Measurements from ENCODE around the gene KRT8.

KRT8 gene

DNA sequence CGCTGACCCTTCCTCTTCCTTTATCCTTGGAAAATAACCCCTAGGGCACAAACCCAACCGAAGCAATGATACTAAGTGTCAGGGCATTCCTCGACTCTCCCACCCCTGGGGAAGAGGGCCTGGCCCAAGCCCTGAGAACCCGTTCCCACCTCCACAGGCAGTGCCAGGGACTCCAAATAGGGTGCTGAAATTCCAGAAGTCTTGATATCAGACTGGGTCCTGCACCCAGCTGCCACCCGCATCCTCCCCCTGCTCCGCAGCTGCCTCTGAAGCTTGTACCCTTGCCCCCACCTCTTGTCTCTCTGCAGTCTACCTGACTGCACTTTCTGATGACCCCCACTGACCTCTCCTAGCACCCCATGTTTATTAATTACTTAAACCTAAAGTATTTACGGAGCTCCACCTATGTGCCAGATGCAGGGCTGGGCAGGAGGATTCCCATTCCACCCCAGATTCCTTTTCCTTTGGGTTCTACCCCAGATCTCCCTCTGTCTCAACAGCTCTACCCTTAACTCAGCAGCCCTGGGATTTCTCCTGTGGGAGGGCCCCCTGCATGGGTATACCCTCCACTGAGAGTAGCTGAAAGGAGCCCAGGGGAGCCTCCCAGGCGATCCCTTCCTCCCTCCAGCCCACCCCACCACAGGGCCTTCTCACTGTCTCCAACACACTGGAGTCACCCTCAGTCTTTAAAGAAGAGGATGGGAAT, 40.0 kb upstream of the KRT8 start:
- no peak overlapping the region for H3K4me3 ChIP-seq (ENCODE audit: low read depth, low read length)
- no peak for DNase-seq (ENCODE audit: low read depth)
- TF ChIP-seq, protein P1, sequence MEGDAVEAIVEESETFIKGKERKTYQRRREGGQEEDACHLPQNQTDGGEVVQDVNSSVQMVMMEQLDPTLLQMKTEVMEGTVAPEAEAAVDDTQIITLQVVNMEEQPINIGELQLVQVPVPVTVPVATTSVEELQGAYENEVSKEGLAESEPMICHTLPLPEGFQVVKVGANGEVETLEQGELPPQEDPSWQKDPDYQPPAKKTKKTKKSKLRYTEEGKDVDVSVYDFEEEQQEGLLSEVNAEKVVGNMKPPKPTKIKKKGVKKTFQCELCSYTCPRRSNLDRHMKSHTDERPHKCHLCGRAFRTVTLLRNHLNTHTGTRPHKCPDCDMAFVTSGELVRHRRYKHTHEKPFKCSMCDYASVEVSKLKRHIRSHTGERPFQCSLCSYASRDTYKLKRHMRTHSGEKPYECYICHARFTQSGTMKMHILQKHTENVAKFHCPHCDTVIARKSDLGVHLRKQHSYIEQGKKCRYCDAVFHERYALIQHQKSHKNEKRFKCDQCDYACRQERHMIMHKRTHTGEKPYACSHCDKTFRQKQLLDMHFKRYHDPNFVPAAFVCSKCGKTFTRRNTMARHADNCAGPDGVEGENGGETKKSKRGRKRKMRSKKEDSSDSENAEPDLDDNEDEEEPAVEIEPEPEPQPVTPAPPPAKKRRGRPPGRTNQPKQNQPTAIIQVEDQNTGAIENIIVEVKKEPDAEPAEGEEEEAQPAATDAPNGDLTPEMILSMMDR (IDR thresholded peaks at IDR 0.05; ENCODE audit: insufficient read depth, low read depth, low read length, missing control alignments), result no peak

DNA sequence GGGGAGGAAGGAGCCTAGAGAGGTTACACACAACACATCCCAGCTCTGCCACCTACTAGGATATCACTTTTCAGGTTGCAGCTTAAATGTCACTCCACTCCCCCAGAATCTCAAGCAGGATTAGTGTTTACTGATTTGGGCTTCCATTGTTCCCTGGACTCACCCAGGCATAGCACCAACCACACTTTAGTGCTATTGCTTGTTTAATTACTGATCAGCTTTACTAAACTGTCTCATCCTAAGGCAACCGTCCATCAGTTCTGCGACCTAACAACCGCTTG, 38.0 kb upstream of the KRT8 start:
- H3K4me3 ChIP-seq (ENCODE audit: low read depth, low read length), result no peak overlapping the region
- no peak for DNase-seq (ENCODE audit: low read depth)
- TF ChIP-seq, protein P1 (IDR thresholded peaks at IDR 0.05; ENCODE audit: insufficient read depth, low read depth, low read length, missing control alignments), result no peak

DNA sequence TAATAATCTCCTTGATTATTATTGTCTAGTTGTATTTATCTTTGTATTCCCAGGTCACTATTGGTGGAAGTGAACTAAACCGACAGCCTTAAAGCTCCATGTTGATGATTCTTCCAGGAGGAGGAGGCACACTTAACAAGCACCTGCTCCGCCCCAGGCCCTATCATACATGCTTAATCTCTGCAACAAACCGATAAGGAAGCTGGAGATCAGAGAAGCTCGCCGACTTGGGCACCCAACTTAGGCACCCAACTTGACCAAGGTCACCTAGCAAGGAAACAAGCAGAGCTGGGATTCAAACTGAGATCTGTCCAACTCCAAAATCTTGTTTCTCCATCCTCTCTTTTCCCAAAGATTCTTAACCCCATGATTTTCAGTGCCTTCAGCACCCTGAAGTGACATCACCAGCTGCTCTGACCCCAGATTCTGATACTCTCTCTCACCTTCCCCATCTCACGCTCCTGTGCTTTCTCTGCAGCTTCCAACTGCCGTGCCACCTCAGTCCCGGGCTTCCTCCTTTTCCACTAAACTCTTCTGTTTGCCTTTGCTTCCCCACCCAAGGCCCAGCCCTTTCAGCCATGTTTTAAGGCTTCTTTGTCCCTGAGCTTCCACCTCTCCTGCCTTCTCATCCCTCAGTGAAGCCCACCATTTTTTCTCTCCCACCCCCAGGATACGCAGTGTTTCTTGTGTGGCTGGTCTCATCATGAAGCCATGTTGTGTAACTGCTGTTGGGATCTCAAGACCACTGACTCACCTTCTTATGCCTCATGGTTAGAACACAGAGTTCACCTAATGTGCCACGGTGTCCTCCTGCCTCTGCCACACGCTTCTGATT, 37.4 kb upstream of the KRT8 start:
- no peak overlapping the region for H3K4me3 ChIP-seq (ENCODE audit: low read depth, low read length)
- DNase-seq (ENCODE audit: low read depth), result no peak
- TF ChIP-seq, protein P1 (IDR thresholded peaks at IDR 0.05; ENCODE audit: insufficient read depth, low read depth, low read length, missing control alignments), result no peak

GRCh38 chr12:52929538-52929937, 24.7 kb upstream of the KRT8 start:
- H3K4me3 ChIP-seq (ENCODE audit: low read depth, low read length), result no peak overlapping the region
- TF ChIP-seq, protein P1 (IDR thresholded peaks at IDR 0.05; ENCODE audit: insufficient read depth, low read depth, low read length, missing control alignments), result no peak
- no peak for DNase-seq (ENCODE audit: low read depth)

DNA sequence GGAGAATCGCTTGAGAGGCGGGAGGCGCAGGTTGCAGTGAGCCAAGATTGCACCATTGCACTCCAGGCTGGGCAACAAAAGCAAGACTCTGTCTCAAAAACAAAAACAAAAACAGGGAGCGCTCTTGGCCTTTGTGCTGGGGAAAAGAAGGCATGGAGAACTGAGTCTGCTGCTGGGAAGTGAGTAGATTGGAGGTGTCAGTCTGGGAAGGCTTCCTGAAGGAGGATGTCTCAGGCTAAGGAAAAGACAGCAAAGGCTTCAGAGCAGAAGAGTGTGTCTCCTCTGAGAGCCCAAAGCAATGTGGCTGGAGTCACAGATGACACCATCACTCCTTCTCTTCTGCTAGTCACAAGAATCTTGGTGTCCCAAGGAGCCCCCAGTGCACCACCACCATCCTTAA, 23.1 kb upstream of the KRT8 start:
- no peak for DNase-seq (ENCODE audit: low read depth)
- TF ChIP-seq, protein P1 (IDR thresholded peaks at IDR 0.05; ENCODE audit: insufficient read depth, low read depth, low read length, missing control alignments), result no peak
- H3K4me3 ChIP-seq (ENCODE audit: low read depth, low read length), result no peak overlapping the region

- TF ChIP-seq, protein P1 (IDR thresholded peaks at IDR 0.05; ENCODE audit: insufficient read depth, low read depth, low read length, missing control alignments), result no peak
- DNase-seq (ENCODE audit: low read depth), result no peak
- H3K4me3 ChIP-seq (ENCODE audit: low read depth, low read length), result no peak overlapping the region
Measured at GRCh38 chr12:52926596-52927234, 21.8 kb upstream of the KRT8 start.
